HG02943 (cell line): ENCODE results near the gene ETS1.

Experiments
- ATAC-seq: cut with Tn5 transposase; IDR thresholded peaks from one replicate; pipeline ENCODE4 v1.9.1; 2021; ENCODE audit warnings: mild to moderate bottlenecking, low read depth, moderate library complexity; ENCODE audit not compliant: unreplicated experiment

Gene ETS1

GRCh38 chr11:128587415-128587814 is at the start of gene ETS1:
TSS of gene ETS1 (minus strand) at chr11:128587558. CDS start at chr11:128573130, 14,428 bp downstream.
- no peak for ATAC-seq

GRCh38 chr11:128634395-128634794 is 47.0 kb upstream of the ETS1 start:
- ATAC-seq = no peak

GRCh38 chr11:128633384-128633965 is 46.1 kb upstream of the ETS1 start:
- ATAC-seq = no peak

- no peak for ATAC-seq
These were observed 44.9 kb upstream of the ETS1 start for GRCh38 chr11:128632141-128632791.

- no peak for ATAC-seq
These were observed 43.2 kb upstream of the ETS1 start for GRCh38 chr11:128630367-128631230.

GRCh38 chr11:128629516-128630106 is 42.3 kb upstream of the ETS1 start:
- no peak for ATAC-seq

- peak; percentile 38 for ATAC-seq
These were observed 41.3 kb upstream of the ETS1 start for GRCh38 chr11:128628686-128629085.

GRCh38 chr11:128628325-128628673 is 40.9 kb upstream of the ETS1 start:
- peak; percentile 21 for ATAC-seq

- peak; percentile 47 for ATAC-seq
These were observed 40.4 kb upstream of the ETS1 start for GRCh38 chr11:128627666-128628324.

GRCh38 chr11:128626913-128627665 is 39.7 kb upstream of the ETS1 start:
- no peak for ATAC-seq

- ATAC-seq = no peak
These were observed 38.4 kb upstream of the ETS1 start for GRCh38 chr11:128625746-128626145.

GRCh38 chr11:128625326-128625725 is 38.0 kb upstream of the ETS1 start:
- no peak for ATAC-seq

- ATAC-seq = peak; percentile 50
These were observed 37.2 kb upstream of the ETS1 start for GRCh38 chr11:128624269-128625175.

GRCh38 chr11:128623091-128623490 is 35.7 kb upstream of the ETS1 start:
- ATAC-seq = no peak

GRCh38 chr11:128621601-128622501 is 34.5 kb upstream of the ETS1 start:
- ATAC-seq = no peak

- ATAC-seq = no peak
These were observed 33.1 kb upstream of the ETS1 start for GRCh38 chr11:128620309-128621100.
